HEK293T (cell line): ENCODE results near the gene PPP1R17.

ENCODE experiments used
- ARNT ChIP-seq: fragments of 450-650 bp; IDR thresholded peaks from 2 replicates; pipeline ENCODE4 v1.6.1; 2017; ENCODE audit warnings: mild to moderate bottlenecking
- BHLHE40 ChIP-seq: fragments of 450-650 bp; IDR thresholded peaks from 2 replicates; pipeline ENCODE4 v1.6.1; 2016; ENCODE audit warnings: mild to moderate bottlenecking, moderate library complexity, borderline replicate concordance
- CTBP1 ChIP-seq: fragments of 450-650 bp; IDR thresholded peaks from 2 replicates; pipeline ENCODE4 v1.6.1; 2016; ENCODE audit warnings: borderline replicate concordance
- FOXA1 ChIP-seq: fragments of 450-650 bp; IDR thresholded peaks from 2 replicates; pipeline ENCODE4 v1.6.1; 2016; ENCODE audit warnings: mild to moderate bottlenecking
- FOXK2 ChIP-seq: fragments of 450-650 bp; IDR thresholded peaks from 2 replicates; pipeline ENCODE4 v1.6.1; 2016; ENCODE audit warnings: mild to moderate bottlenecking
- LEF1 ChIP-seq: fragments of 450-650 bp; IDR thresholded peaks from 2 replicates; pipeline ENCODE4 v1.6.1; 2017; ENCODE audit warnings: mild to moderate bottlenecking, borderline replicate concordance
- NFRKB ChIP-seq: fragments of 450-650 bp; IDR thresholded peaks from 2 replicates; pipeline ENCODE4 v1.6.1; 2016; ENCODE audit warnings: mild to moderate bottlenecking, moderate library complexity
- PKNOX1 ChIP-seq: fragments of 450-650 bp; IDR thresholded peaks from 2 replicates; pipeline ENCODE4 v1.6.1; 2016
- SP1 ChIP-seq: fragments of 450-650 bp; IDR thresholded peaks from 2 replicates; pipeline ENCODE4 v1.6.1; 2017
- SUZ12 ChIP-seq: fragments of 450-650 bp; IDR thresholded peaks from 2 replicates; pipeline ENCODE4 v1.6.1; 2016; ENCODE audit warnings: mild to moderate bottlenecking
- TARDBP ChIP-seq: fragments of 450-650 bp; IDR thresholded peaks from 2 replicates; pipeline ENCODE4 v1.6.1; 2016
- ZNF384 ChIP-seq: fragments of 450-650 bp; IDR thresholded peaks from 2 replicates; pipeline ENCODE4 v1.6.1; 2016

GRCh38 chr7:31710171-31710570 lies 23.2 kb downstream of the PPP1R17 start:
- TF ChIP-seq TARDBP (no peak), FOXK2 (no peak), ARNT (no peak), PKNOX1 (no peak), LEF1 (no peak), FOXA1 (no peak), SUZ12 (no peak), ZNF384 (no peak), NFRKB (no peak), SP1 (no peak), BHLHE40 (no peak), CTBP1 (no peak)
